HL-60 (cell line): ENCODE measurements around the gene KCNMA1.

Experiments
- DNase-seq, 2 experiments: peaks; one replicate each; pipeline ENCODE4 v3.0.0-alpha.2; 2010 to 2020; ENCODE audit warnings: low read depth in 1 of 2, low spot score in 1 of 2
- H3K27ac ChIP-seq: fragments of 250-450 bp; sonication (Bioruptor Pico); replicated peaks from 2 replicates; pipeline ENCODE4 v1.5.1; 2020; ENCODE audit warnings: mild to moderate bottlenecking, moderate library complexity
- H3K27me3 ChIP-seq: fragments of 250-450 bp; sonication (Bioruptor Pico); 2 replicates; pipeline ENCODE4 v1.5.1; 2021; ENCODE audit warnings: mild to moderate bottlenecking, moderate library complexity; ENCODE audit not compliant: insufficient read depth, poor library complexity, severe bottlenecking
- H3K4me3 ChIP-seq: replicated peaks from 2 replicates; pipeline ENCODE4 v1.5.1; 2011; ENCODE audit warnings: mild to moderate bottlenecking, control low read depth, low read length; ENCODE audit not compliant: insufficient read depth
- CTCF ChIP-seq: IDR thresholded peaks from one replicate; pipeline ENCODE4 v1.5.1; 2011; ENCODE audit warnings: low read length, control low read depth, inconsistent platforms; ENCODE audit not compliant: insufficient read depth
- GABPA ChIP-seq: IDR thresholded peaks from 2 replicates; pipeline ENCODE4 v1.6.1; 2012; ENCODE audit warnings: low read depth
- POLR2AphosphoS5 ChIP-seq: IDR thresholded peaks from 2 replicates; pipeline ENCODE4 v1.6.1; 2012; ENCODE audit warnings: low read depth
- REST ChIP-seq: IDR thresholded peaks from 2 replicates; pipeline ENCODE4 v1.6.1; 2012; ENCODE audit warnings: low read depth; ENCODE audit not compliant: insufficient replicate concordance
- SPI1 ChIP-seq: IDR thresholded peaks from 2 replicates; pipeline ENCODE4 v1.6.1; 2012; ENCODE audit warnings: low read depth, mild to moderate bottlenecking, borderline replicate concordance

The KCNMA1 gene

GRCh38 chr10:77631241-77631640, 6.4 kb downstream of the KCNMA1 start:
- TF ChIP-seq SPI1 (no peak), GABPA (no peak), REST (no peak), POLR2AphosphoS5 (no peak), CTCF (no peak)
- no peak overlapping the region for H3K27ac ChIP-seq
- H3K27me3 ChIP-seq: peaks cover 9% of the 10 kb centered on the region
- no peak overlapping the region for H3K4me3 ChIP-seq
- DNase-seq: no peak

DNA sequence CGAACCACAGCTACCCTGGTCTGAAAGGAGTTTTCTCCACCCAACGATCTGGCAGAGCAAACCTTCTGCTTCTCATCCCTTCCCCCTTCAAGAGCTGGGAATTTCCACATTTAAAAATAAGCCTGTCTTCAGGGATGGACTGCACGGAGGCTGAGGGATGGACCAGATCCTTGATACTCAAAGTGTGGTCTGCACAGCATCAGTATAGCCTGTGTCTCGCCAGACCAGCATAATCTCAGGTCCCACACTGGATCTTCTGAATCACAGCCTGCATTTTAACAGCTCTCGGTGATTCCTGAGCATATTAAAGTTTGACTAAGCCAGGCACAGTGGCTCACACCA, 7.1 kb downstream of the KCNMA1 start:
- no peak overlapping the region for H3K27ac ChIP-seq
- no peak for DNase-seq
- no peak overlapping the region for H3K4me3 ChIP-seq
- TF ChIP-seq GABPA (no peak), REST (no peak), POLR2AphosphoS5 (no peak), CTCF (no peak), SPI1 (no peak)
- H3K27me3 ChIP-seq: peaks cover 2% of the 10 kb centered on the region

- DNase-seq: no peak
- TF ChIP-seq SPI1: no peak
- TF ChIP-seq POLR2AphosphoS5: no peak
- no peak for TF ChIP-seq REST
- TF ChIP-seq GABPA: no peak
- no peak for TF ChIP-seq CTCF
Observed at GRCh38 chr10:77629775-77630506, 7.7 kb downstream of the KCNMA1 start.

More at GRCh38 chr10:77629775-77630506, 7.7 kb downstream of the KCNMA1 start:
- H3K27me3 ChIP-seq: peaks cover 2% of the 10 kb centered on the region
- H3K4me3 ChIP-seq: no peak overlapping the region
- H3K27ac ChIP-seq: no peak overlapping the region
